NCI-H187 treated with DMSO at 0.1 percent for 48 hours (cell line): ENCODE measurements around the gene SQSTM1.
A peak's percentile ranks its signal among the peaks of the same experiment; 100 is the strongest.

ENCODE experiments used
- DNase-seq: peaks from one replicate; lab custom pipeline; 2025; lab: John Stamatoyannopoulos, UW

Gene SQSTM1

GRCh38 chr5:179806250-179807048, 14.3 kb upstream of the SQSTM1 start, which contains the start of gene MGAT4B:
Gene MGAT4B (minus strand): TSS chr5:179806866. CDS start chr5:179806583, 283 bp downstream.
- no peak for DNase-seq

GRCh38 chr5:179812135-179812825, 8.4 kb upstream of the SQSTM1 start:
- no peak for DNase-seq

- no peak for DNase-seq
Observed at GRCh38 chr5:179812997-179813607, 7.6 kb upstream of the SQSTM1 start.

GRCh38 chr5:179814090-179814489, 6.6 kb upstream of the SQSTM1 start:
- no peak for DNase-seq

- DNase-seq: no peak
Observed at GRCh38 chr5:179815491-179816249, 5.0 kb upstream of the SQSTM1 start.

- DNase-seq: no peak
Observed at GRCh38 chr5:179816401-179816795, 4.3 kb upstream of the SQSTM1 start.

- no peak for DNase-seq
Observed at GRCh38 chr5:179816796-179817469, 3.8 kb upstream of the SQSTM1 start.

- DNase-seq: no peak
Observed at GRCh38 chr5:179817470-179817840, 3.2 kb upstream of the SQSTM1 start.

- no peak for DNase-seq
Observed at GRCh38 chr5:179817890-179818745, 2.6 kb upstream of the SQSTM1 start.

GRCh38 chr5:179818746-179819295, 1.9 kb upstream of the SQSTM1 start:
- no peak for DNase-seq

- DNase-seq: no peak
Observed at GRCh38 chr5:179819296-179820126, 1.2 kb upstream of the SQSTM1 start.

- DNase-seq: no peak
Observed at GRCh38 chr5:179820127-179820482, 600 bp upstream of the SQSTM1 start.

- peak; percentile 58 for DNase-seq
Observed at GRCh38 chr5:179821298-179822058, 773 bp downstream of the SQSTM1 start.

GRCh38 chr5:179822059-179822432, 1.3 kb downstream of the SQSTM1 start:
- no peak for DNase-seq

GRCh38 chr5:179822444-179822990, 1.8 kb downstream of the SQSTM1 start:
- DNase-seq: no peak

- DNase-seq: no peak
Observed at GRCh38 chr5:179823937-179824744, 3.4 kb downstream of the SQSTM1 start.

GRCh38 chr5:179824745-179825112, 4.0 kb downstream of the SQSTM1 start:
- DNase-seq: no peak
